ENCODE measurements around the gene PLXNB2.

Gene PLXNB2

GRCh38 chr22:50289942-50290630, 17.4 kb downstream of the PLXNB2 start:
- no peak for ATAC-seq (ENCODE audit: insufficient read depth, low read depth)
- H4K20me1 ChIP-seq (ENCODE audit: insufficient read depth, low read length) = peaks cover 15% of the 10 kb centered on the region; the same call in 1 of the 2 replicates
- no peaks in the 10 kb centered on the region for H3K27me3 ChIP-seq (ENCODE audit: insufficient read depth, low read length, poor library complexity)
- no peaks in the 10 kb centered on the region for H3K79me2 ChIP-seq (ENCODE audit: insufficient read depth, low read length)
- no peak overlapping the region for H3K4me2 ChIP-seq (ENCODE audit: insufficient read depth, low read length)
- DNase-seq = no peak
- H3K9ac ChIP-seq (ENCODE audit: low read depth, low read length) = no peak overlapping the region
- H3K4me1 ChIP-seq (ENCODE audit: insufficient read depth, low read length) = peaks cover 6% of the 10 kb centered on the region
- H2AFZ ChIP-seq (ENCODE audit: low read depth, low read length) = no peak overlapping the region
- no peak overlapping the region for H3K4me3 ChIP-seq (ENCODE audit: low read depth in 1 of 2, low read length in 2 of 2)
- H3K27ac ChIP-seq (ENCODE audit: low read length) = no peak overlapping the region
- H3K9me3 ChIP-seq (ENCODE audit: insufficient read depth, low read length, severe bottlenecking) = no peaks in the 10 kb centered on the region
- TF ChIP-seq CTCF (IDR thresholded peaks at IDR 0.05; ENCODE audit: borderline replicate concordance, extremely low read depth, low read length, poor library complexity, severe bottlenecking) (no peak), EZH2 (IDR thresholded peaks at IDR 0.05; ENCODE audit: borderline replicate concordance, low read depth, low read length, severe bottlenecking) (no peak)
- H3K36me3 ChIP-seq (ENCODE audit: insufficient read depth, low read length) = no peaks in the 10 kb centered on the region

- TF ChIP-seq CTCF (IDR thresholded peaks at IDR 0.05; ENCODE audit: borderline replicate concordance, extremely low read depth, low read length, poor library complexity, severe bottlenecking) (no peak), EZH2 (IDR thresholded peaks at IDR 0.05; ENCODE audit: borderline replicate concordance, low read depth, low read length, severe bottlenecking) (no peak)
- Histone ChIP-seq H3K9me3 (ENCODE audit: insufficient read depth, low read length, severe bottlenecking) (no peaks in the 10 kb centered on the region), H3K4me2 (ENCODE audit: insufficient read depth, low read length) (no peak overlapping the region), H2AFZ (ENCODE audit: low read depth, low read length) (no peak overlapping the region), H3K27ac (ENCODE audit: low read length) (no peak overlapping the region), H3K4me3 (ENCODE audit: low read depth in 1 of 2, low read length in 2 of 2) (no peak overlapping the region), H4K20me1 (ENCODE audit: insufficient read depth, low read length) (peaks cover 12% of the 10 kb centered on the region; the same call in 1 of the 2 replicates), H3K4me1 (ENCODE audit: insufficient read depth, low read length) (peaks cover 6% of the 10 kb centered on the region), H3K36me3 (ENCODE audit: insufficient read depth, low read length) (no peaks in the 10 kb centered on the region), H3K9ac (ENCODE audit: low read depth, low read length) (no peak overlapping the region), H3K27me3 (ENCODE audit: insufficient read depth, low read length, poor library complexity) (no peaks in the 10 kb centered on the region), H3K79me2 (ENCODE audit: insufficient read depth, low read length) (no peaks in the 10 kb centered on the region)
- ATAC-seq (ENCODE audit: insufficient read depth, low read depth) = no peak
- DNase-seq = no peak
Measured at GRCh38 chr22:50289151-50289941, 18.1 kb downstream of the PLXNB2 start.

GRCh38 chr22:50287731-50288130, 19.7 kb downstream of the PLXNB2 start:
- Histone ChIP-seq H3K79me2 (ENCODE audit: insufficient read depth, low read length) (no peaks in the 10 kb centered on the region), H3K4me1 (ENCODE audit: insufficient read depth, low read length) (no peaks in the 10 kb centered on the region), H3K9ac (ENCODE audit: low read depth, low read length) (no peak overlapping the region), H2AFZ (ENCODE audit: low read depth, low read length) (no peak overlapping the region), H3K4me3 (ENCODE audit: low read depth in 1 of 2, low read length in 2 of 2) (no peak overlapping the region), H3K36me3 (ENCODE audit: insufficient read depth, low read length) (no peaks in the 10 kb centered on the region), H4K20me1 (ENCODE audit: insufficient read depth, low read length) (peaks cover 8% of the 10 kb centered on the region; the same call in 1 of the 2 replicates), H3K27me3 (ENCODE audit: insufficient read depth, low read length, poor library complexity) (no peaks in the 10 kb centered on the region), H3K9me3 (ENCODE audit: insufficient read depth, low read length, severe bottlenecking) (no peaks in the 10 kb centered on the region), H3K27ac (ENCODE audit: low read length) (no peak overlapping the region), H3K4me2 (ENCODE audit: insufficient read depth, low read length) (no peak overlapping the region)
- DNase-seq (no peak), ATAC-seq (ENCODE audit: insufficient read depth, low read depth) (no peak)
- TF ChIP-seq CTCF (IDR thresholded peaks at IDR 0.05; ENCODE audit: borderline replicate concordance, extremely low read depth, low read length, poor library complexity, severe bottlenecking) = no peak

Data from DND-41 (cell line).